CD4-positive, alpha-beta T cell treated with Interleukin-21 for 1 hour (primary cell): ENCODE data around the gene NEK3.
A peak's percentile ranks its signal among the peaks of the same experiment; 100 is the strongest.
"Not testable (repeated sequence)": the region's sequence is repeated elsewhere in the genome, so short reads cannot be mapped to it uniquely, and the experiment has no call there.

Source experiments
- DNase-seq: peaks from one replicate; pipeline ENCODE4 v3.0.0-alpha.2; 2020

Gene NEK3

GRCh38 chr13:52159159-52159982 is at the start of gene NEK3:
NEK3 (minus strand) TSS chr13:52159597; CDS start chr13:52156191, 3,406 bp downstream.
- peak; percentile 51 for DNase-seq

- DNase-seq, result not testable (repeated sequence)
These were observed 49.0 kb upstream of the NEK3 start for GRCh38 chr13:52208384-52208783.

- not testable (repeated sequence) for DNase-seq
These were observed 48.5 kb upstream of the NEK3 start for GRCh38 chr13:52207896-52208295.

GRCh38 chr13:52207337-52207736 is 47.9 kb upstream of the NEK3 start:
- not testable (repeated sequence) for DNase-seq

- DNase-seq, result not testable (repeated sequence)
These were observed 45.1 kb upstream of the NEK3 start for GRCh38 chr13:52204546-52204945.

- DNase-seq, result not testable (repeated sequence)
These were observed 44.5 kb upstream of the NEK3 start for GRCh38 chr13:52203864-52204263.

GRCh38 chr13:52202506-52202905 is 43.1 kb upstream of the NEK3 start:
- not testable (repeated sequence) for DNase-seq

GRCh38 chr13:52201439-52202193 is 42.2 kb upstream of the NEK3 start:
- peak; percentile 66 for DNase-seq

GRCh38 chr13:52195401-52195837 is 36.0 kb upstream of the NEK3 start:
- DNase-seq, result peak; percentile 70

GRCh38 chr13:52194184-52194868 is 34.9 kb upstream of the NEK3 start:
- DNase-seq, result peak; percentile 90

- peak; percentile 24 for DNase-seq
These were observed 34.3 kb upstream of the NEK3 start for GRCh38 chr13:52193587-52194183.

- peak; percentile 8 for DNase-seq
These were observed 28.2 kb upstream of the NEK3 start for GRCh38 chr13:52187424-52188187.

GRCh38 chr13:52187029-52187423 is 27.6 kb upstream of the NEK3 start:
- no peak for DNase-seq

GRCh38 chr13:52181316-52181954 is 22.0 kb upstream of the NEK3 start:
- DNase-seq, result not testable (repeated sequence)

- DNase-seq, result no peak
These were observed 20.5 kb upstream of the NEK3 start for GRCh38 chr13:52179925-52180324.

GRCh38 chr13:52177276-52177675 is 17.9 kb upstream of the NEK3 start:
- DNase-seq, result no peak

GRCh38 chr13:52173970-52174369 is 14.6 kb upstream of the NEK3 start:
- not testable (repeated sequence) for DNase-seq

GRCh38 chr13:52173373-52173772 is 14.0 kb upstream of the NEK3 start:
- DNase-seq, result no peak

- DNase-seq, result not testable (repeated sequence)
These were observed 12.3 kb upstream of the NEK3 start for GRCh38 chr13:52171686-52172085.

- DNase-seq, result not testable (repeated sequence)
These were observed 11.5 kb upstream of the NEK3 start for GRCh38 chr13:52170828-52171391.

GRCh38 chr13:52169839-52170238 is 10.4 kb upstream of the NEK3 start:
- DNase-seq, result no peak
